GM18502 (cell line): ENCODE results near the gene CEACAM16.
"Not testable (repeated sequence)": the region's sequence is repeated elsewhere in the genome, so short reads cannot be mapped to it uniquely, and the experiment has no call there.

Experiments used
- ATAC-seq: cut with Tn5 transposase; IDR thresholded peaks from one replicate; pipeline ENCODE4 v1.9.1; 2021; ENCODE audit warnings: mild to moderate bottlenecking; ENCODE audit not compliant: unreplicated experiment, poor library complexity

CEACAM16 gene

DNA sequence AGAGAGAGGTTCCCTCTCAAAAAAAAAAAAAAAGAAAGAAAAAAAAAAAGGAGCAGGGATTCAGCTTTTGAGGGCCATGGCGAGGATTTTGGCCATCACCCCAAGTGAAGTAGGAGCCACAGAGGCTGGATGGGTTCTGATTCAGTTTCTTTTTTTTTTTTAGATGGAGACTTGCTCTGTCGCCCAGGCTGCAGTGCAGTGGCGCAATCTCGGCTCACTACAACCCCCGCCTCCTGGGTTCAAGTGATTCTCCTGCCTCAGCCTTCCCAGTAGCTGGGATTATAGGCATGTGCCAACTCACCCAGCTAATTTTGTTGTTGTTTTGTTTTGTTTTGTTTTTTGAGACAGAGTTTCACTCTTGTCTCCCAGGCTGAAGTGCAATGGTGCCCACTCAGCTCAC is 22.4 kb downstream of the CEACAM16 start:
- not testable (repeated sequence) for ATAC-seq

DNA sequence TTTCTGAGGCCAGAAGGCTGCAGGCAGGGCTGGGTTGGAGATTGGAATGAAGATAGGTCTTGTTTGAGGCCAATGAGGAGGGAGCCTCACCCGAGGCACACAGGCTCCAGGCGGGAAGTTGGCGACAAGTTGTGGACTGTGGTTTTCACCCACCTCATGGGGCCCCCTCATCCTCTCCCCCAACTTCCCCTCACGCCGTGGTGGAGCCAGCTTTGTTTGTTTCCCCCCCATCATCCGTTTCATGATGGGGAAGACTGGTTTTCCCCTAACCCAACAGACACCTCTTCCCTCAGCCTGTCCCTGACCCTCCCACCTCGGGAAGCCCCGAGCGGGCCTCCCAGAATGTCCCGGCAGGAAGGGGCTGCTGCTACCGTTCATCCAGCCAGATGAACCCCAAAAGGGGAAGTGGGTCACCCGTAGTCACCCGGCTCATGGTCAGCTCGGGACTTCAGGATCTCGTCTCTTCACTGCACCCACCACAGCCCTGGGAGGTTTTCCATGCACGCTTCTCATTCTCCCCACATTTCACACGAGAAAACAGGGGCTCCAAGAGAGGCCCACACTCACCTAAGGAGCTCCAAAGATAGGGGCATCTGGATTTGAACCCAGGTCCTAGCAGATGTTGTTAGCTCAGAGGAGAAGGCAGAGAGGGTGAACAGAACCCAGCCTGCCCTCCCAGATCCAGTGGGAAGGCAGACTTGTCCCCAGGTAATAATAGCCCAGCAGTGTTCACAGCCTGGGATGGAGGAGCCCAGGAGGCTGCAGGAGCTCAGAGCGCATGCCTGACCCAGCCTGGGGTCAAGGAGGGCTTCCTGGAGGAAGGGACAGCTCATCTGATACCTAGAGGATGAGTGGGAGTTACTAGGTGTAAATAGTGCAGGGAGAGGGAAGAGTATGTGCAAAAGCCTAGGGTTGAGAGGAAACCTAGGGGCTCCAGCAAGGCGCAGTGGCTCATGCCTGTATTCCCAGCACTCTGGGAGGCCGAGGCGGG is 23.5 kb downstream of the CEACAM16 start:
- ATAC-seq, result no peak

DNA sequence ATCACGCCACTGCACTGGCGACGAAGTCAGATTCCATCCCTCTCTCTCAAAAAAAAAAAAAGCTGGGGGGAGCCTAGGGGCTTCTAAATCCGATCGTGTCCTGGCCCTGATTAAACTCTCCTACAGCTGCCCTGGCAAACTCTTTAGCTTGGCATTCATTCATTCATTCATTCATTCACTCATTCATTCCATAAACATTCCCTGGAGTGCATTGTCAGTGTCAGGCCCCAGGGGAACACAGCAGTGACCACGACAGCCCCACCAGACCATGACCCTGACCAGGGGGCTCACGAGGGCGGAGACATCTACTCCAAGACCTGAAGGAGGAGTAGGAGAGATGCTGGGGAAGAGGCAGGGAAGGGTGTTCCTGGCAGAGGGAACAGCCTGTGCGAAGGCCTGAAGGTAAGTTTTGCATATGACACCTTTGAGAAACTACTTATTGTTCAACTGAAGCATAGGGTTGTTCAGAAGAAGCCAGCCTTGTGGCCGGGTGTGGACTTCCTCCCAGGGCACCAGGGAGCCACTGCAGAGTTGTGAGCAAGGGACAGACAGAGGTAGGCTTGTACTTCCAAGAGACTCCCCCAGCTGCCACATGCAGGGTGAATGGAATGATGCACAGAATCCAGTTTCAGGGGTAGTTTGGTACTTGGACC is 24.5 kb downstream of the CEACAM16 start:
- ATAC-seq, result peak; percentile 30

DNA sequence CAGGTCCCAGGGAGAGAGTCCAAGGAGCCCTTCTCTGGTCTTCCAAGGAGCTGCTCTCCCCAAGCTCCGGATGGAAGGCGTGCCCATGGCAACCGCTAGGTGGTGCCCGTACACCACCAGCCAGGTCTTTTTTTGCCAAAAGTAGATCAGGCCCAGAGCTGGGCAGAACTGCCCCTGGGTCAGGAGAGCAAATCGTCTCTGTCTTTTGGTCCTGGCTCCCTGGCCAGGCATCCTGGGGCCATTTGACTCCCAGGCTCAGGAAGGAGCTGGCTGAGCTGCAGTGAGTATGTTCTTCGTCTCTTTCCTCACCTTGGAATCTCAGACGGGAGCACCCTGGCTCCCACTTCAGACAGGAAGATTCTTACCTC is 25.0 kb downstream of the CEACAM16 start:
- peak; percentile 74 for ATAC-seq

DNA sequence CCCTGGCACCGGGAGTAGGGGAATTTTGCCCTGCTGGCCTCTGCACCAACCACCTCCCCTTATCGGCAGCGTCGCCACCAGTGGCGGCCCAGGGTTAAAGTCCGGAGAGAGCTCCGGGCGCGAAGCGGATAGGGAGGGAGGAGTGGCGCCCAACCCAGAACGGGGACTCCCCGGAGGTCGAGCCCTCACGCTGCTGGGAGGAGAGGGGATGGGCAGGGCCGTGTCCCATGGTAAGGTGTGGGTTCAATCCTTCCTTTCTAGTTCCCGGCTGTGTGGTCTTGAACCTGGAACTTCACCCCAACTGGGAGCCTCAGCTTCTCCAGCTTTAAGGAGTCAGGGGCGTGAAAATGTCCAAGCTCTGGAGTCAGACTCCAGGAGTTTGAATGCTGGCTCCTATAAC is 26.3 kb downstream of the CEACAM16 start:
- ATAC-seq, result no peak

DNA sequence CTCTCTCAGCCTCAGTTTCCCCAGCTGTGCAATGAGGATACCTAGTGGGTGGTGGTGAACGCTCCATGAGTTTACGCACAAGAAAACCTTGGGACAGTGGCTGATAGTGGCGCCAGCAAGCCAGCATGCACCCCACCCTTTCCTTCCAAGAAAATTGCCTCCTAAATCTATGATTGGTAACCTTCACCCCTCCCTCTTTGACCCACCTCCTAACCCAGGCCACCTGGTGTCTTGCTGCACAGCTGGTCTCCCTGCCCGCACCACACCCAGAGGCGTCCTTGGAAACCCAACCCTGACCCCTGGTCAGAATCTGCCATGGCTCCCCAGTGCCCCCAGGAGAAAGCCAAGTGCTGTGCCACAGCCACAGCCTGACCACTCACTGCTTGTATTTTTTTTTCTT is 26.7 kb downstream of the CEACAM16 start:
- ATAC-seq, result no peak

DNA sequence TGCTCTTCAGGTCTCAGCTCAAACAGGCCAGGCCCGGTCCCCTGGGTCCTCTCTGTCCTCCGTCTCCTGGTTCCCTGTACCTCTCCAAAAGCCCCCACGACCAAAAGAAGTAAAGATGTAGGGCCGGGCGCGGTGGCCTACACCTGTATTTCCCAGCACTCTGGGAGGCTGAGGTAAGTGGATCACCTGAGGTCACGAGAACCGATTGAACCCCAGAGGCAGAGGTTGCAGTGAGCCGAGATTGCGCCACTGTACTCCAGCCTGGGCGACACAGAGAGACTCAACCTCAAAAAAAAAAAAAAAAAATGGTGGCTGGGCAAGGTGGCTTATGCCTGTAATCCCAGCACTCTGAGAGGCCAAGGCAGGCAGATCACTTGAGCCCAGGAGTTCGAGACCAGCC is 27.5 kb downstream of the CEACAM16 start:
- no peak for ATAC-seq

DNA sequence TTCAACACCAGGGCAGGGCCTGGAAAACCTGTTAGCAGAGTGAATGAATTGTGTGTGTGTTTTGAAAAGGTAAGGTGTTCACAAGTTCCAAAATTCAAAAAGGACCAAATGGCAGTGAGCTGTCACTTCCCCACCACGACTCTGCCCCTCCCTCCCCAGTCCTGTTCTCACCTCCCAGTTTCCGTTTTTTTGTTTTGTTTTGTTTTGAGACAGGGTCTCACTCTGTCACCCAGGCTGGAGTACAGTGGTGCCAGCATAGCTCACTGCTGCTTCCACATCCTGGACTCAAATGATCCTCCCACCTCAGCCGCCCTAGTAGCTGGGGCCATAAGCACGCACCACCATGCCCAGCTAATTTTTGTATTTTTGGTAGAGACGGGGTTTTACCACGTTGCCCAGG is 29.2 kb downstream of the CEACAM16 start:
- ATAC-seq, result no peak

DNA sequence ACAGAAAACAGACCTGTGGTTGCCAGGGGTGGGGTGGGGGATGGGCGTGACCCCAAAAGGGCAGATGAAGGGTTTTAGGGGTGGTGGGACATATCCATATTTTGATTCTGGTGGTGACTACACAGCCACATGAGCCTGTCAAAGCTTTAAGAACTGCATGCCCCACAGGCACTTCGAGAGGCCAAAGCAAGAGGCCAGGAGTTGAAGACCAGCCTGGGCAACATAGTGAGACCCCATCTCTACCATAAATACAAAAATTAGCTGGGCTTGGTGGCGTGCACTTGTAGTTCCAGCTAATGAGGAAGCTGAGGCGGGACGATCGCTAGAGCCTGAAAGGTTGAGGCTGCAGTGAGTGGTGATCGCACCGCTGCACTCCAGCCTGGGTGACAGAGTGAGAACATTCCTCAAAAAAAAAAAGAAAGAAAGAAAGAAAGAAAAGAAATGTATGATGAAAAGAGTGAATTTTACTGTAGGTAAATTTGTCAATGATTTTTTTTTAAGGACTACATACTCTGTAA is 30.6 kb downstream of the CEACAM16 start:
- no peak for ATAC-seq

DNA sequence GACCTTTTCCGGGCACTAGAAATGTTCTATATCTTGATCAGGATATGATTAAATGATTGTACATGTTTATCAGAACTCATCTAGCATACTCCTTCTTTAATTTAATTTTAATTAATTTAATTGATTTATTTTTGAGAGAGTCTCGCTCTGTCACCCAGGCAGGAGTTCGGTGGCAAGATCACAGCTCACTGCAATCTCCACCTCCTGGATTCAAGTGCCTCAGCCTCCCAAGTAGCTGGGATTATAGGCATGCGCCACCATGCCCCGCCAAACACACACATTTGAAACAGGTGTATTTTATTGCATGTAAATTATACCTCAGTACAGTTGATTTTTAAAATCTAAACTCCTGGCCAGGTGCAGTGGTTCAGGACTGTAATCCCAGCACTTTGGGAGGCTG is 32.1 kb downstream of the CEACAM16 start:
- ATAC-seq, result no peak

DNA sequence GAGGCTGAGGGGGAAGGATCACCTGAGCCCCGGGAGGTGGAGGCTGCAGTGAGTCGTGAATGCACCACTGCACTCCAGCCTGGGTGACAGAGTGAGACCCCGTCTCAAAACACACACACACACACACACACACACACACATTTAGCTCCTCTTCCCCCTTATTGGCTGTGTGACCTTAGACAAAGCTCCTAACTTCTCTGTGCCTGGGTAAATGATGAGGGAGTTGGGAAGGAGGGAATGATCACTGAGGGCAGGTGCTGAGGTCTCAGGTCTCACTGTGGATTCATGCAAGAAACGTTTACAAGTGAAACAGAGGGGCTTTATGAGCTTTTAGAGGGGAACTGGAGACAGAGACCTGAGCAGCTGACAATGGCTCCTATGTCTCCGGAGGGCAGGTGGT is 32.7 kb downstream of the CEACAM16 start:
- ATAC-seq, result no peak

DNA sequence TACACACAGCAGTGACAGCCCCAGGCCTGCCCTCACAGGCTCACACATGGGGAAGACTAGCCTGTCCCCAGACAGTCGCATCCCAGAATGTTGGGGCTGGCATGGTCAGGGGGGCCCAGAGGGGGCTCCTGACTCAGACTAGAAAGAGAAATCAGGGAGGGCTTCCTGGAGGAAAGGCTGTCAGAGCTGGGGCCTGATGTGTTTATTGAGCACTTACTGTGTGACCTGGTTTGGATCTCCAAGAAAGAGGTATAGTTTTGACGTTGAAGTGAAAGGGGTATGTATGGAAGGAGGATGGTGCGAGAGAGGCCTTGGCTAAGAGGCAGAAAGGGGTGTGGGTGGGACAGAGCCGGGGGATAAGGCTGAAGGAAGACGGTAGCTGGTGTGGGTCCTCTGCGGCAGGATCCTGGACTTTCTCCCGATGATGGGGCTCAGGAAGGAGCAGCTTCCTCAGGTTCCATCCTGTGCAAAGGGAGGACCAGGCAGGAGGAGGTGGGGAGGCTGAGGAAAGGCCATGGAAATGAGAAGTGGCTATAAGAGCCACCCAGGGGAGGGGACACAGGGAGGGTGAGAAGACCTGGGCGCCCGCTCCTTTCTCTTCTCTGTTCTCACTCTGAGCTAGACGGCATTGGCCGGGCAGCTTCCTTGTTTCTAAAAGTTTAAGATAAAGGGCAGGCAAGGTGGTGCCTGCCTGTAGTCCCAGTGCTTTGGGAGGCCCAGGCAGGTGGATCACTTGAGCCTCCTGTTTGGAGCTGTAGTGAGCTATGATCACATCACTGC is 33.5 kb downstream of the CEACAM16 start:
- no peak for ATAC-seq

DNA sequence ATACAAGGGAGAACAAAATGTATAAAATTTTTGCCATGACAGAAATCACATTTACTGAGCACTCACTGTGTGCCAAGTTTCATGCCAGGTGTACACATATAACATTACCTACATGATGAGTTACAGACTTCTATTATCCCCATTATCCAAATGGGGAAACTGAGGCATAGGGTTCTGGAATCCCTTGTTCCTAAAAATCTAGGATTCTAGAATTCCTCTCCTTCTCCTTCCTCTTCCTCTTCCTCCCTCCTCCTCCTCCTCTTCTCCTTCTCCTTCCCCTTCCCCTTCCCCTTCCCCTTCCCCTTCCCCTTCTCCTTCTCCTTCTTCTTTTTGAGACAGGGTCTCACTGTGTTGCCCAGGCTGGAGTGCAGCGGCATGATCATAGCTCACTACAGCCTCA is 35.4 kb downstream of the CEACAM16 start:
- ATAC-seq, result no peak

DNA sequence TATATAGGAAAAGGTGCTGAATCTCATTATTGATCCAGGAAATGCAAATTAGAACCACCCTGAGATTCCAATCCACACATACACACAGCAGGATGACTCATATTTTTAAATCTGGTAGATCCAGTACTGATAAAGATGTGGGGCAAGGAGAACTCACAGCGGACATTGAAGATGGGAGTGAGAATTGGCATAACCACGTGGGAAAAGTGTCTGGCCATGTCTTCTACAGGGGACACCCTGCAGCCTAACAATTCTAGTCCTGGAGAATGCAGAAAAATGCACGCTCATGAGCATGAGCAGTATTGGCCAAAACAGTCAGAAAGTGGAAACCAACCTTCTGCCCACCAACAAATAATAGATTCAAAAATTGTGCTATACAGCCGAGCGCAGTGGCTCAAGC is 36.1 kb downstream of the CEACAM16 start:
- no peak for ATAC-seq

DNA sequence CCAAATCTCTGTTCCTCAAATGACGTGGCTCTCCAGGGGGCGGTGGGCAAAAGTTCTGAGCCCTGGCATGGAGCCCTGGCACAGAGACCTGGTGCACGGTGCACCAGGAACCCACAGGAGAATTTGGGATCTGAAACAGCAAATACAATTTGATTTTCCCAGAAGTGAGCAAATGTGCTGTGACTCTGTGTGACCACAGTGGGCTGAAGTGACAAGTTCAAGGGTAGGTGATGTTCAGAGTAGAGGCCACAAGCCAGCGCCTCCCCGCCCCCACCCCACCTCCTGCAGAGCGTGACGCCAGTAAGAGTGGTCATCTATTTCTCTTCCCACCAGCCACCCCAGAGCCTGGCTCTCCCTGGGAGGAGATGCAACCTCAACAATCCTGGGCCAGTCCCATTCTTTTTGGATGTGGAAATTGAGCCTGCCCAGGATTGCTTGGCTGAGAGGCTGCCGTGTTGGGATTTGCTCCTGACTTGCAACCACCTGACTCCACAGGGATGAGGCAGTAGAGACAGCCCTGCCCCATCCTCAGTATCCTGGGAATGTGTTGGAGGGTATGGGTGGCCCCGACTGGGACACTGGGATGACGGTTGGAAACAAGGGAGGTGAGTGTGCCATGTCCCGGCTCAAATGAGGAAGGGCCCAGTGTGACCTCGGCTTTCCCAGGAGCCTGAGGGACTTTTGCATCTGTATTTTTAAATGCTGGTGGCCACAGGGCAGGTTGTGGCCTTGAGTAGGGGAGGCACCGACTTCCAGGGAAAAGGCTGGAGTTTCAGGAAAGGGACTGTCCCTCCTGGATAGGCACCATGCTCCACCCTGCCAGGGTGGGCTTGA is 38.5 kb downstream of the CEACAM16 start:
- ATAC-seq, result no peak

DNA sequence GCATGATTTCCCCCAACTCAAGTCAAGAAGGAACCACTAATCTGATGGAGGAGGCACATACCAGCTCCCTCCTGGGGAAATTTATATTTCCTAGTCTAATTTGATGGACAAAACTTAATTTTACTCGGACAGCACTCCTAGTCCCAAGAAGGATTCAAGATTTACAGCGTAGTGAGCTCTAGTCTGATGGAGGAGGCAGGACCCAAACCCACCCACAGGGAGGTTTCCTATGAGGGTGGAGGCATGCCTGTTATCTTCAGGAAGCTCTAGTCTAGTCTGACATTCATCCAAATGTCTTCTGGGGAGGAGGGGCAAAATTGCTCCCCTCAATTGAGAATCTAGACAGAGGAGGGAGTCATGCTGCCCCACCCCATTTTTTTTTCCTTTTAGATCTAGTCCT is 39.2 kb downstream of the CEACAM16 start:
- no peak for ATAC-seq

DNA sequence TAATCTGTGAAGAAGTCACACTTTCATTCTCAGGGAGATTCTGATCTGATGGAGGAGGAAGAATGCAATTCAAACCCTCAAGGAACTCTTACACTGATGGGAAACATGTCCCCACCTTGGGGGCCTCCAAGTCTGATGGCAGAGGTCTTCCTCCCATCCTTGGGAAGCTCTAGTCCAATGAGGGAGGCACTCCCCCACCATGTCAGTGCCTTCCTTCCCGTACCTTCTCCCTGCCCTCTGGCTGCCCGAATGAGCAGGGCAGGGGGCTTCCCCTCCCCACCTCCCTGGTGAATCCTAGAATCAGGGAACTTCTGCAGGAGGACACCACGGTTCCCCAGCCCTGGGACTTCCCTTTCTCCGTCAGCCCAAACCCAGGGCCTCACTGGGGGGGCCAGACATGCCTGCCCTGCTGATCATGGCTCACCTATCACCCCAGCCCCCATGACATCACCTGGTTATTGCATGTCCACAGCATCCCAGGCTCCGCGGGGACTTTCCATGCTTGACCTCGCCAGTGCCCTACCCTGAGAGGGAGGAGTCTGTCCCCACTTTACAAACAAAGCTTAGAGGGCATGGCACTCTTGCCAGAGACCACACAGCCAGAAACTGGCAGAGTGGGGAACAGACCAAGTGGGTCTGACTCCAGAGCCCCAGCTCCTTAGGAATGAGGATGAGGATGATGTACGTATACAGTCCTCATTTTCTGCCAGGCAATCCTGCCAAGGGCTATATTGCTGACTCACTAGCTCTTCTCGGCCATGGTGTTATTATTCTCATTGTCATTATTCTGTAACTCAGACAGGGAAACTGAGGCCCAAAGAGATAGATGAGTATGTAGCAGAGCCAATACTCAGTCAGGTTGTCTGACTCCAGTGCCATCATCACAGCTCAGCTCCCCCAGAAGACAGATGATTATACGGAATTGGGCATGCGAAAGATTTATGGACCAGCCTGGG is 39.9 kb downstream of the CEACAM16 start:
- no peak for ATAC-seq

DNA sequence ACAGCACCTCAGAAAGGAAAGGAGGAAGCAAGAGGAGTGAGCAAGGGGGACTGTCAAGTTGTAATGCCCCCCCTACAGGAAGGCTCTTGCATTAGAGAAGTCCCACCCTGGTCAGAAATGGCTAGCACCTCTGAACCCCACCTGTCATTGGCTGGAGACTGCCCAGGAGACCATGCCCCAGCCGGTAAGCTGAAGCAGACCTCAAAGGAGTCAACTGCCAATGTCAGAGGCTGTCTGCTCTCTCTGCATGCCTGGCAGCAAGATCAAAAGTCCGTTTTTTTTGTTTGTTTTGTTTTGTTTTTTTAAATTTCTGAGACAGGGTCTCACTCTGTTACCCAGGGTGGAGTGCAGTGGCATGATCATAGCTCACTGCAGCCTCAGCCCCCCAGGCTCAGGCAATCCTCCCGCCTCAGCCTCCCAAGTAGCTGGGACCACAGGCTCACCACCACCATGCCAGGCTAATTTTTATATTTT is 41.4 kb downstream of the CEACAM16 start:
- ATAC-seq, result no peak
